B cell (primary cell): Measurements from ENCODE around the gene GAGE12F. TPM values are rescaled to one million over a fixed set of nuclear protein-coding genes. Genes with fewer than 3 reads are reported as not detected.
"Not testable (repeated sequence)": the region's sequence is repeated elsewhere in the genome, so short reads cannot be mapped to it uniquely, and the experiment has no call there.

Experiments
- ATAC-seq: fragments of 200-7000 bp; cut with Tn5 transposase; one replicate; pipeline ENCODE4 v1.10.0; 2021; ENCODE audit warnings: low read depth, mild to moderate bottlenecking, moderate number of reproducible peaks, moderate library complexity
- CTCF ChIA-PET: fragments of 350-600 bp; sonication (Branson Sonifier 250); formaldehyde crosslinking; loops from one replicate; lab custom pipeline; 2021; ENCODE audit warnings: antibody characterized with exemption, inconsistent platforms; lab: Charles Lee
- POLR2A ChIA-PET: fragments of 350-600 bp; sonication (Branson Sonifier 250); formaldehyde crosslinking; loops from one replicate; lab custom pipeline; 2021; ENCODE audit warnings: antibody characterized with exemption; lab: Charles Lee
- DNase-seq: peaks from one replicate; pipeline ENCODE4 v3.0.0; 2013
- H2AFZ ChIP-seq: 2 replicates; pipeline ENCODE4 v1.6.1; 2012; ENCODE audit warnings: mild to moderate bottlenecking, low read depth, low read length; ENCODE audit not compliant: insufficient read depth, poor library complexity, severe bottlenecking
- H3K27ac ChIP-seq, 2 donors: 1 replicate in 1 of 2; 2 replicates in 1 of 2; pipeline ENCODE4 v1.5.1; 2012 to 2013; ENCODE audit warnings: low read length in 2 of 2, mild to moderate bottlenecking in 2 of 2, moderate library complexity in 1 of 2
- H3K27me3 ChIP-seq, 4 experiments: fragments of 200-600 bp in 1 of 4; sonication (generic) in 1 of 4; replicated peaks in 1 of 4; 1 replicate in 2 of 4; 2 replicates in 2 of 4; pipeline versions ENCODE4 v1.6.1 to v1.7.0; 2013 to 2016; ENCODE audit warnings: low read length in 3 of 4, mild to moderate bottlenecking in 2 of 4, mixed read lengths in 1 of 4, moderate library complexity in 1 of 4; ENCODE audit not compliant: insufficient read depth in 4 of 4, control insufficient read depth in 3 of 4; ENCODE audit errors: control extremely low read depth in 1 of 4
- H3K36me3 ChIP-seq, 2 experiments: replicated peaks in 1 of 2; 1 replicate in 1 of 2; 2 replicates in 1 of 2; pipeline versions ENCODE4 v1.6.1 to v1.7.1; 2013; ENCODE audit warnings: low read length in 1 of 2; ENCODE audit not compliant: insufficient read depth in 2 of 2, control insufficient read depth in 1 of 2; ENCODE audit errors: control extremely low read depth in 1 of 2, extremely low read depth in 1 of 2
- H3K4me1 ChIP-seq, 2 donors: fragments of 200-600 bp in 1 of 2; sonication (generic) in 1 of 2; 1 replicate in 1 of 2; 2 replicates in 1 of 2; pipeline versions ENCODE4 v1.5.1 to v1.6.1; 2013 to 2017; ENCODE audit warnings: low read length in 2 of 2; ENCODE audit not compliant: control insufficient read depth in 2 of 2, insufficient read depth in 2 of 2
- H3K4me2 ChIP-seq: replicated peaks from 2 replicates; pipeline ENCODE3; 2012; ENCODE audit warnings: mild to moderate bottlenecking, low read depth, low read length; ENCODE audit not compliant: poor library complexity, severe bottlenecking
- H3K4me3 ChIP-seq, 5 experiments: fragments of 200-600 bp in 1 of 5; sonication (generic) in 1 of 5; 1 replicate in 3 of 5; 2 replicates in 2 of 5; pipeline versions ENCODE4 v1.5.1 to v1.7.0; 2011 to 2016; ENCODE audit warnings: low read length in 4 of 5, mild to moderate bottlenecking in 4 of 5, low read depth in 2 of 5, control low read depth in 1 of 5, moderate library complexity in 1 of 5; ENCODE audit not compliant: insufficient read depth in 1 of 5; ENCODE audit errors: control extremely low read depth in 1 of 5, extremely low read depth in 1 of 5
- H3K79me2 ChIP-seq: fragments of 200-600 bp; sonication (generic); one replicate; pipeline ENCODE4 v1.6.0; 2016; ENCODE audit warnings: low read length; ENCODE audit not compliant: control insufficient read depth, insufficient read depth
- H3K9ac ChIP-seq: fragments of 200-600 bp; sonication (generic); 2 replicates; pipeline ENCODE4 v1.6.1; 2017; ENCODE audit warnings: mild to moderate bottlenecking, low read length, moderate library complexity
- H3K9me3 ChIP-seq, 3 donors: one replicate each; pipeline versions ENCODE4 v1.6.1 to v1.7.1; 2013; ENCODE audit warnings: low read length in 2 of 3; ENCODE audit not compliant: control insufficient read depth in 2 of 3, insufficient read depth in 1 of 3; ENCODE audit errors: control extremely low read depth in 1 of 3
- H4K20me1 ChIP-seq: 2 replicates; pipeline ENCODE4 v1.6.0; 2012; ENCODE audit warnings: mild to moderate bottlenecking, low read length; ENCODE audit not compliant: insufficient read depth, control insufficient read depth, poor library complexity, severe bottlenecking
- H3K27ac Mint-ChIP-seq: one replicate; pipeline ENCODE4 v1.8.0; 2021; ENCODE audit warnings: mixed read lengths
- H3K27me3 Mint-ChIP-seq: one replicate; pipeline ENCODE4 v1.8.0; 2021; ENCODE audit warnings: mixed read lengths
- H3K4me1 Mint-ChIP-seq: one replicate; pipeline ENCODE4 v1.8.0; 2021; ENCODE audit warnings: mixed read lengths
- H3K4me3 Mint-ChIP-seq: one replicate; pipeline ENCODE4 v1.8.0; 2021; ENCODE audit warnings: mixed read lengths
- H3K9me3 Mint-ChIP-seq: one replicate; pipeline ENCODE4 v1.8.0; 2022; ENCODE audit warnings: mixed read lengths; ENCODE audit not compliant: insufficient read depth
- WGBS: methylation state at CpG from one replicate; pipeline ENCODE4 v1.1.5; 2013; ENCODE audit warnings: missing lambda C conversion rate; ENCODE audit not compliant: insufficient coverage; 5-methylcytosine and 5-hydroxymethylcytosine counted together
- intact Hi-C: fragments of 100-400 bp; cut with micrococcal nuclease; formaldehyde crosslinking; loops from one replicate; pipeline ENCODE4 v1.10.0; 2022
- polyA plus RNA-seq: library from polyadenylated mRNA; depleted of rRNA; stranded (reverse); fragments of >200 nt; gene quantifications from 2 replicates; pipeline ENCODE4 v1.2.3, GENCODE V29; 2012
- total RNA-seq, 2 donors: library from RNA; stranded (reverse); fragments of 120-200 nt in 1 of 2; gene quantifications; 1 replicate in 1 of 2; 2 replicates in 1 of 2; pipeline versions ENCODE4 v1.2.3 to v1.2.4, GENCODE V29; 2013 to 2022

GAGE12F gene
- total and polyA plus RNA-seq, 2 donors (not counting 1 experiment from before 2014, with no cell fraction given): not detected

- DNase-seq, H3K27me3 ChIP-seq, H3K4me2 ChIP-seq, H3K4me1 Mint-ChIP-seq, H3K4me3 Mint-ChIP-seq, CTCF ChIA-PET, H3K79me2 ChIP-seq, H3K9me3 ChIP-seq, H2AFZ ChIP-seq, H3K9me3 Mint-ChIP-seq, H3K4me1 ChIP-seq, H3K4me3 ChIP-seq, H3K9ac ChIP-seq, H3K27ac ChIP-seq, H3K36me3 ChIP-seq, H4K20me1 ChIP-seq, intact Hi-C loops, H3K27me3 Mint-ChIP-seq, ATAC-seq, H3K27ac Mint-ChIP-seq, POLR2A ChIA-PET: not testable (repeated sequence)
- WGBS: no CpG with 5 or more reads among the region's 16 CpGs
These were observed 28.6 kb downstream of the GAGE12F start, which contains the start of gene GAGE2A for GRCh38 chrX:49589196-49589595. Gene GAGE2A, plus strand, starts transcription at chrX:49589496. Its CDS starts 1,155 bp downstream, at chrX:49590651.

GRCh38 chrX:49589769-49590478, 29.3 kb downstream of the GAGE12F start:
- H3K4me3 Mint-ChIP-seq, H3K27me3 ChIP-seq, H3K79me2 ChIP-seq, H3K4me2 ChIP-seq, H2AFZ ChIP-seq, H3K4me1 ChIP-seq, DNase-seq, H3K36me3 ChIP-seq, H3K9me3 Mint-ChIP-seq, ATAC-seq, H3K27ac ChIP-seq, H3K9ac ChIP-seq, POLR2A ChIA-PET, H4K20me1 ChIP-seq, H3K4me3 ChIP-seq, H3K27me3 Mint-ChIP-seq, intact Hi-C loops, H3K4me1 Mint-ChIP-seq, CTCF ChIA-PET, H3K27ac Mint-ChIP-seq, H3K9me3 ChIP-seq: not testable (repeated sequence)
- WGBS: 96% methylated on average over 8 of the region's 37 CpGs

GRCh38 chrX:49590488-49590887, 29.8 kb downstream of the GAGE12F start:
- H3K4me1 ChIP-seq, H3K4me1 Mint-ChIP-seq, H3K27me3 Mint-ChIP-seq, CTCF ChIA-PET, ATAC-seq, H3K79me2 ChIP-seq, H2AFZ ChIP-seq, intact Hi-C loops, H3K4me3 ChIP-seq, H3K4me3 Mint-ChIP-seq, POLR2A ChIA-PET, H3K9me3 ChIP-seq, H3K27ac ChIP-seq, H3K4me2 ChIP-seq, H3K9ac ChIP-seq, H4K20me1 ChIP-seq, H3K27ac Mint-ChIP-seq, DNase-seq, H3K36me3 ChIP-seq, H3K9me3 Mint-ChIP-seq, H3K27me3 ChIP-seq: not testable (repeated sequence)
- WGBS: no CpG with 5 or more reads among the region's 17 CpGs

GRCh38 chrX:49598720-49599119, 38.1 kb downstream of the GAGE12F start, which contains the start of gene GAGE1:
Gene GAGE1, plus strand, starts transcription at chrX:49599020. Its CDS starts 1,155 bp downstream, at chrX:49600175.
- H3K4me1 Mint-ChIP-seq, CTCF ChIA-PET, H3K27ac Mint-ChIP-seq, H2AFZ ChIP-seq, H3K4me3 Mint-ChIP-seq, H3K27ac ChIP-seq, H3K9me3 Mint-ChIP-seq, POLR2A ChIA-PET, intact Hi-C loops, H3K27me3 Mint-ChIP-seq, H4K20me1 ChIP-seq, H3K9ac ChIP-seq, ATAC-seq, DNase-seq, H3K4me1 ChIP-seq, H3K27me3 ChIP-seq, H3K9me3 ChIP-seq, H3K36me3 ChIP-seq, H3K79me2 ChIP-seq, H3K4me3 ChIP-seq, H3K4me2 ChIP-seq: not testable (repeated sequence)
- WGBS: no CpG with 5 or more reads among the region's 16 CpGs
